Stimulated activated CD4-positive, alpha-beta T cell treated with anti-CD3 and anti-CD28 coated beads, Interleukin-12 subunit alpha, Interleukin-12 subunit beta, amount 100 ng/mL, for 24 hours (primary cell): ENCODE data around the gene ATP10A.
"Not testable (repeated sequence)": the region's sequence is repeated elsewhere in the genome, so short reads cannot be mapped to it uniquely, and the experiment has no call there.

Experiments used
- DNase-seq, 2 experiments: peaks; one replicate each; pipeline ENCODE4 v3.0.0-alpha.2; 2020; ENCODE audit warnings: low read depth in 2 of 2

Gene ATP10A

GRCh38 chr15:25882466-25882865 is 19.3 kb upstream of the ATP10A start:
- DNase-seq = no peak

- DNase-seq = not testable (repeated sequence)
Measured at GRCh38 chr15:25880877-25881276, 17.8 kb upstream of the ATP10A start.

DNA sequence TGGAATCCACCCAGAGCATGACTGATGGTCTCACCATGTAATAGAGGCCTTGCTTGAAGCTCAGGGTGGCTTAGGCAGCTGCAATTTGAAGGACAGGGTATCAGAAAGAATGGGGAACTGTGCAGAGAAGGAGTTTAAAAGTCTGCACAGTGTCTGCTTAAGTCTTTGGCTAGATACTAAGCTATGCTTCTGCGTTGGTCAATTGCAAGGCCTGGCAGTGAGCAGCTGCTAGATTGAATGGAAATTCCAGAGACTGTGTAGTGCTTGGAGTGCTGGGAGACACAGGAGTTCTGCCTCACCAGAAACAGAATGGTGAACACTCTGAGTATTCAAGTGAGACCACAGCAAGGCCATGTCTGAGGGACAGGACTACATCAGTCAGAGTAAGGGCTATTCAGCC is 17.3 kb upstream of the ATP10A start:
- DNase-seq = no peak

GRCh38 chr15:25879438-25879837 is 16.3 kb upstream of the ATP10A start:
- DNase-seq = no peak

DNA sequence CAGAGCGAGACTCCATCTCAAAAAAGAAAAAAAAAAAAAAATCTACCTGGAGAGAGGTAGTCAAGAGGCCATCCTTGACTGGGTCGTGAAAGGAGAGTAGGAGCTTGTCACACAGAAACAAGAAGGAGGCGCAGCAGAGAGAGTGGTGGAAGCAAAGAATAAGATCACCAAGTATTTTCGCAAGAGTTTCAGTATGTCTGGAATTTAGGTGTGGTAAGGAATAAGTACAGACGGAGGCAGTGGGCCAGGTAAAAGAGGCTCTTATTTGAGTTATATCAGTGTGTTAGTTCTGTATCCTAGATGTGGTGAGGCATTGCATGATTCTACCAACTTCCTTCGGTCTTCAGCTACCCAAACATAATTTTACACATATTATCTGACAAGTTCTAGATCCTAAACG is 14.6 kb upstream of the ATP10A start:
- no peak for DNase-seq

DNA sequence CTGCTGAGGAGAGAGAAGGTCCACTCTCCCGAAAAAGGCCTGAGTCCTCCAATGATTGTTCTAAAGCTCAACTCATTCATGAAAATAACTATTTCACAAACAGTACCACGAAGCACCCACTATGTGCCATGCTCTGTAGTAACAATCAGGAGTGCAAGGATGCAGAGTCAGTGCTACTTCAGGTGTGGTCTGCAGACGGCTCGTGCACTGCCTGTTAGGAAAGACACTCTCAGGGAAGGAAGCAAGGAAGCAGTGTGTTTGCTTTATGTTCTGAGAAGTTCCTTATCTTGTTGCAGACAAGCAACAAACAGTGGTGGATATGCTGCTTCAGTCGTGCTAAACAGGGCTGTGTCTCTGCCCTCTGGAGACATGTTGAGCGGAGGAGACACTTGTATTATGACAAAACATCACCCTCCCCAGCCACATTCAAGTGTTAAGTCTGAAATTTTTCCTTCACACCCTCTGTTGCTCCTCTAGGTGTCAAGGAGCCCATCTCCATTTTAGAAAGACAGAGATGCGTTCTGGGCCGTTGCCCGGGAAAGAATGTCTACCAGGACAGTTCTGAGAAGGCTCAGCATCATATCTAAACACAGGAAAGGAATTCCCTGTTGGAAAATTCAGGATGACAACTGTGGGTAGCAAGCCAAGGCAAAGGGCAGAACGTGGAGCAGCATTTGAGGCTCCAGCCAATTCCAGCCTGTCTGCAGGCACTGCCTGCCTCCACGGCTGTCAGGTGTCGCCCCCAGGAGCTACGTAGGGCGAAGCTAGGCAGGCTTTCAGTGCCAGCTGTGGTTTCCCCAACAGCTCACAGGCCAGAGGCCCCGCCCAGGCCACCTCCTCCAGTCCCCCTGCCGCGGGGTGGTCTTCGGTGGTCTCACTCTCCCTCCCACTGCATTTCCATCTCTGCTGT is 13.4 kb upstream of the ATP10A start:
- no peak for DNase-seq

DNA sequence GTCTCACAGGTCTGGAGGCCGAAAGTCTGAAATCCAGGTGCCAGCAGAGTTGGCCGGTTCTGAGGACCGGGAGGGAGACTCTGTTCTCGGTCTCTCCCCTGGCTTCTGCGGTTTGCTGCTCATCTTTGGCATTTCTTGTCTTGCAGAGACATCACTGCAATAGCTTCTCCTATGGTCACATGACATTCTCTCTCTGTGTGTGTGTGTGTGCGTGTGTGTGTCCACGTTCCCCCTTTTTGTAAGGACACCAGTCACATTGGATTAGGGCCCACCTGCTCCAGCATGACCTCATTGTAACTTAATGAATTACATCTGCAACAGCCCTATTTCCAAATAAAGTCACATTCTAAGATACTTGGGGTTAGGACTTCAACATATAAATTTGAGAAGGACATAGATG is 12.4 kb upstream of the ATP10A start:
- no peak for DNase-seq

DNA sequence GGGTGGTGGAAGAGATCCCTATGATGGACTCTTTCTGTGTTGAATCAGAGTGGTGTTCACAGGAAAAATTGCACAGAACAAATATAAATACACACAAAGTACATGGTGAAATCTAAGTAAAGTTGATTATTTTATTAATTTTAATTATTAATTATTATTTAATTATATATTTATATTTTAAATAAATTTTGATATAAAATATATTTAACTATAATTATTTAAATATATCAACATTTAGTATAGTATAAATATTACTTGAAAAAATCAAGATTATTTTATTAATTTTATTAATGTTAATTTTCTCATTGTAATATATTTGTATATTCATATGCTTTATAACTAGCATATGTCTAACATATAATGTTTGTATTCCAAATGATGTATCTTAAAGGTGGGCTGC is 11.3 kb upstream of the ATP10A start:
- DNase-seq = no peak

DNA sequence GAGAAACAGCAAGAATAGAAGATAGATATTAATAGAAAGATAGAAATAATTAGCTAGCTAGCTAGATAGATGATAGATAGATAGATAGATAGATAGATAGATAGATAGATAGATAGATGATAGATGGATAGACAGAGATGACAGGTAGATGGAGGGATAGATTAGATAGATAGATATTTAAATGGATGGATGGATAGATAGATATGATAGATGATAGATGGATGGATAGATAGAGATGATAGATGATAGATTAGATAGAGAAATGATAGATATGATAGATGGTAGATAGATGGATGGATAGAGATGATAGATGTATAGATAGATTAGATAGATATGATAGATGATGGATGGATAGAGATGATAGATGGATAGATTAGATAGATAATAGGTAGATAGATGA is 8.3 kb upstream of the ATP10A start:
- no peak for DNase-seq

DNA sequence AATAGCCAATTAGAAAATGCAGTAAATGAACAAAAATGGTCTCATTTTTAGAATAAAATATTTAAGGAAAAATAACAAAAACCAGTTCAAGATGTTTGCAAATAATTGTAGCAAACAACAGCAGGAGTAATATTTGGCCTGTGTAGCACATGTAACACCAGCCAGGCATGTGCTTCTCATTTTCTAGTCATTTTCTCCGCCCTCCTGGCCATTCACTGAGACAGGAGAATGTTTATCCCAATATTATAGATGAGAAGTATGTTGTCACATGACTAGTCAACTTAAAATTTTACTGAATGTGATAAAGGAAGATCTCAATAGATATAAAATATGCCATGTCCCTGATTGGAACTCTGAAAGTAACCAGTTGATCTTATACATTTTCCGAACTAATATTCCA is 7.8 kb upstream of the ATP10A start:
- DNase-seq = no peak

- DNase-seq = no peak
Measured at GRCh38 chr15:25869701-25870100, 6.6 kb upstream of the ATP10A start.

DNA sequence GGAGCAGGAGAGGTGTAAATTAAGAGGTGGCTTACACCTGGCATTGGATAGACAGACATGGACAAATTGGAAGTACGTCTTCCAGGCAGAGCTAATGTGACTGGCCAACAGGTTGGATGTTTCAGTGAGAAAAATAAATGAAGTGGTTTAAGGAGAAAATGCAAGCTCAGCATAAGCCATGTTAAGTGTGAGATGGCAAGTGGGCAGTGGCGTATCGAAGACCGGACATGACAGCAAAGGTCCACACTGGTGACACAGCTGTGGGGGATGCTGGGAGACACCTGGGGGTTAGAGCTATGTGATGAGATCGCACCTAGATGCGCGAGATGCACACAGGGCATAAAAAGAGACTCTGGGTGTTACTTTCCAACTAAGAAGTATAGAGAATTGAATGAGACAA is 3.7 kb upstream of the ATP10A start:
- DNase-seq = no peak

DNA sequence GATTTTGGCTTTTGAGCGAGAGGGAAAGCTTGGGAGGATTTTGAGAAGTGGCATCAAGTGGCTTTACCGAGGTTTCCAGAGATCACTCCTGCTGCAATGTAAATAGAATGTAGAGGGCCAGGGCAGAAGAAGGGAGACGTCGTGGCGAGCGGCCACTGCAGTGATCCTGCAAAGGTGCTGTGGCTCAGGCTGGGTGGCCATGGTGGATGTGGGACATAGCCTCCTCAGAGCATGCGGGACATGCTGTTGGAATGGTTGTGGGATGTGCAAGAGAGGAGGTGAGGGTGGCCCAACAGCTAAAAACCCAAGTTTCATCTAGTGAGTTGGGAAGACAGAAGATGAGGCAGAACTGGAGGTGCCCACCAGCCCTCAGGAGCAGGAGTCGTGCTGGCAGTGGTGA is 3.1 kb upstream of the ATP10A start:
- no peak for DNase-seq

DNA sequence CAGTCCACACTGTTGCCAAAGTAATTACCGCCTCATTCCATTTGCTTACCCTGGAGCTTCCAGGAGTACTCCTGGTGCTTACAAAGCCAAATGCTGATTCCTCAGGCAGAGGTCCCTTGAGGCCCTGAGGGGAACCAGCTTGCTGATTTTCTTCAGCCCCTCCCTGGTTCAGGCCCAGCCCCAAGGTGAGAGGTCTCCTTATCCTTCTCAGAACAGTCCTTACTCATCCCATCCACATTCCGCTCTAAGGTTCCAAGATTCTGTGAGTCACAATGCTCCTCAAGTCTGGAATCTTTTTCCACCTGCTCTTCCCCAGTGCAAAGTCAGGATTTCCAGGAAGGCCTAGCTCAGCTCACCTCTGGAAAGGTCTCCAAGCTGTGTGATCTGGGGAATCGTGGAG is 1.8 kb upstream of the ATP10A start:
- DNase-seq = no peak

- no peak for DNase-seq
Measured at GRCh38 chr15:25863968-25864580, 947 bp upstream of the ATP10A start.

DNA sequence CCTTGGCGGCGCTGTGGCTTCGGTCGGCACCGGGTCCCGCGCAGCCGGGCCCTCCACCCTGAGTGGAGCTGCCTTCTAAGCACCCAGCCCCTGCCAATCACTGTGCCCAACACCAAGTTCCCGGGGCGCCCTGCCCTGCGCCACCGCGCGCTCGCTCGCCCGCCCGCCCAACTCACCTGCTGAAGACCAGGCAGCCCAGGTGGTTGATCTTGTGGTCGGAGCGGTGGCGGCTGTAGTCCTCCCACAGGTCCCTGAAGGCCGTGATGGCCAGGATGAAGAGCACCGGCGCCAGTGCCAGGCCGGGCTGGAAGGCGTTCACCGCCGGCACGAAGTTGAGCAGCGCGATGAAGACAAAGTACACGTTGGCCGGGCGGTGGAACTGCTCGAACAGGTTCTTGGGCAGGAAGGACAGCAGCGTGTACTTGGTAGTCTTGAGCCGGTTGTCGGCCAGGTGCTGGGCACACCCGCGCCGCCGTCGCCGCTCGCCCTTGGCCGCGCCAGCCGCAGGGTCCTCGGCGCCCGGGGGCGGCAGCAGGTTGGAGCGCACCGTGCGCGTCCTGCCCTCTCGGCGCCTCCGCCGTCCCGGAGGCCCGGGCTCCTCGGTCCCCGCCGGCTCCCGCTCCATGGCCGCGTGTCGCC is 536 bp downstream of the ATP10A start:
- no peak for DNase-seq

DNA sequence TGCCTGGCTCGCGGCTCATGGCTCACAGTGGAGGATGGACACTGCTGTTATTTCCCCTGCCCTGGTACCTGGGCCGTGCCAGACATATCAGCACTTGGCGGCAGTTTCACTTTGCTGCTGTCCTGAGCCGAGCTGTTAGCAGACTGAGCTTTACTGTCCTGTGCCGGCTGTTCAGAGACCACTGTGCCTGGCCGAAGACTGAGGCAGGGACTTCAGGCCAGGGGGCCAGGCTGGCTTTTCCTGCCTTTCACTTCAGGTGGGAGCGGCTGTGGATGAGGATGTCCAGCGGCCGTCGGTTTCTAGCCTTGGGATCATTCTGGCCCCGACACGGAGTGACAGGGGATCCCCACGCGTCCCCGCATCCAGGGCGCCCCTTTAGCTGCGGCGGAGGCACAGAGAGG is 1.1 kb downstream of the ATP10A start:
- no peak for DNase-seq

- no peak for DNase-seq
Measured at GRCh38 chr15:25860885-25861866, 2.0 kb downstream of the ATP10A start.

GRCh38 chr15:25859838-25860645 is 3.1 kb downstream of the ATP10A start:
- DNase-seq = no peak

DNA sequence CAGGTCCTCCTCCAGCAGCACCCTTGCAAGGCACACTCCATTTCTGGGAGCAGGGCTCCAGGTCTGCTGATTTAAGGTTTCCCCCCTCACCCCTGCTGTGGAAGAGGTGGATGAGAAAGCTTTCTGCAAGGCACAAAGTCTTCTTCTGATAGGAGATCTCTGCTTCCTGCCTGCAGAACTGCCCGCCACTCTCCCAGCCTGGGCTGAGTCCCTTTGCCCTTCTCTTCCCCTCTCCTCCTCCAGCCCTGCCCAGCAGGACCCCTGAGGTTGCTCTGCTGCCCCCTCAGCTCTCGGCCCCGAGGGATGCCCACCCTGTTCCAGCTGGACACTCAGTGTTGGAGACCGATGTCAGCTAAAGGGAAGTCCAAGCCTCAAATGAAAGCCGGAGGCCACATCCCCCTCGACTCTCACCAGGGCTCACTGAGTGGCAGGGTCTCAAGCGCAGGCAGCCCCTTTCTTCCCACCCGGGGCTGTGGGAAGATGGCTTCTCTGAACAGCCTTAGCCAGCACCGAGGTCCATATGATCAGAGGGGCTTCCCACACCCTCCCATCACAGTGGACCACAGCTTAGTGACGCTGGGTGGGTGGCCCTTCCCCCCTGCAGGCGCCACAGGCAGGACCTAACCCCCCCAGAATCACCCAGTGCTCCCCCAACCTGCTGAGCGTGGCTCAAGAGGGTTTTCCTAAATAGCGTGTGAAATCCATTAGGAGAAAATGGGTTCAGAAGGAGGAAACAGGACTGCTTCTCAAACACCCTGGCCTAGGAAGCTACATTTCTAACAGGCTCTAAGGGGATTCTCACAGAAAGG is 4.0 kb downstream of the ATP10A start:
- no peak for DNase-seq
